Esophagus mucosa (tissue), 1 donor: ENCODE measurements around the gene TEX14. TPM values are rescaled to one million over a fixed set of nuclear protein-coding genes. Genes with fewer than 3 reads are reported as not detected.
"Not testable (repeated sequence)": the region's sequence is repeated elsewhere in the genome, so short reads cannot be mapped to it uniquely, and the experiment has no call there.

Experiments used
- ATAC-seq: fragments of 200-7000 bp; cut with Tn5 transposase; one replicate; pipeline ENCODE4 v1.9.1; 2020
- total RNA-seq: library from RNA; stranded (reverse); gene quantifications from one replicate; pipeline ENCODE4 v1.2.4, GENCODE V29; 2023
- donor health status: DM: yes; HTN: yes; CAD: no.

Gene TEX14
- 0.24 TPM for total RNA-seq

DNA sequence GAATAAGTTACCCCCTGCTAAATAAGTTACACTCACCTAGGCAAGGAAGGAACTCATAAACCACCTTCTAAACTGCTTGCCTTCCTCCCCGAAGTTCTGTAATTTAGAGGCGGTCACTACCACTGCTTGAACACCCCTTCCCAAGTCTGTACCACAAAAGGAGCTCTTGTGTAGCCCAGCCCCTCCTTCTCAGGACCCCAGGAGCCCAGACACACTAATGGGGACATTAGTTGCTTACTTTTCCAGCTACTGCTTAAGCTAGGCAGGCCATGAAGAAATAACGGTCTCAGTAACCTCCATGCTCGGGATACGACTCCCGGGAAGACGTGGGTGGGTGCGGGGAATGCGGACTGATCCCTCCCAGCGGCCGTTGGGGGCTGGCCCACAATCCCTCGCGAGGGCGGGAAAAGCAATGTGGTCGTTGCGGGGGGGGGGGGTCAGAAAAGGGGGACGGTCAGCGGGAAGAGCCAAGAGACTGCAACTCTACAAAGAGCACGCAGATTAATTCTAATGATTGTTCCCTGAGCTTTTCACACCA, at the start of gene TEX14:
Gene TEX14 (minus strand): TSS at position 345 of the 538 bp plus-strand sequence. CDS start 40,044 bp downstream, outside the sequence.
- ATAC-seq, result no peak

GRCh38 chr17:58741121-58741625, 49.3 kb upstream of the TEX14 start:
- ATAC-seq, result peak; percentile 99

GRCh38 chr17:58734811-58735210, 43.0 kb upstream of the TEX14 start:
- no peak for ATAC-seq

DNA sequence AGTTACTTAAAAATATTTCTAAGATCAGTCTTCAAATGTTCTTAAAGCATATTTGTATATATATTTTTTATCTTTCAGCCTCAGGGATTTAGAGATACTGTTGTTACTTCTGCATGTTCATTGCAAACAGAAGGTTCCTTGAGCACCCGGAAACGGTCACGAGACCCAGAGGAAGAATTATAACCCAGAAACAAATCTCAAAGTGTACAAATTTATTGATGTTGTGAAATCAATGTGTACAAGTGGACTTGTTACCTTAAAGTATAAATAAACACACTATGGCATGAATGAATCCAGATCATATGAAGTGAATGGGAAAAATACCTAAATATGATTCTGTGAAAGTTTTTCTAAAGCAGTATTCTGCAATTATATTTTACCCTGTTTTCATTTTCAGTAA, 42.2 kb upstream of the TEX14 start:
- ATAC-seq, result no peak

DNA sequence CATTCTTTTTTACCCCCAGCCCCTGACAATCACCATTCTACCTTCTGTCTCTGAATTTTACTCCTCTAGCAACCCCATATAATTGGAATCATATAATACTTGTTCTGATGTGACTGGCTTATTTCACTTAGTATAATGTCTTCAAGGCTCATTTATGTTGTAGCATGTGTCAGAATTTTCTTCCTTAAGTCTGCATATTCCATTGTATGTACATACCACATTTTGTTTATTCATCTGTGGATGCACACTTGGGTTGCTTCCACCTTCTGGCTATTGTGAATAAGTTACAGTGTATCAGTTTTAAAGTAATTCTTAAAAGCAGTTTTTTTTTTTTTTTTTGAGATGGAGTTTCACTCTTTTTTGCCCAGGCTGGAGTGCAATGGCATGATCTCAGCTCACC, 39.1 kb upstream of the TEX14 start:
- ATAC-seq, result no peak

GRCh38 chr17:58728798-58729197, 37.0 kb upstream of the TEX14 start:
- no peak for ATAC-seq

- no peak for ATAC-seq
Measured at GRCh38 chr17:58722696-58723095, 30.9 kb upstream of the TEX14 start.

DNA sequence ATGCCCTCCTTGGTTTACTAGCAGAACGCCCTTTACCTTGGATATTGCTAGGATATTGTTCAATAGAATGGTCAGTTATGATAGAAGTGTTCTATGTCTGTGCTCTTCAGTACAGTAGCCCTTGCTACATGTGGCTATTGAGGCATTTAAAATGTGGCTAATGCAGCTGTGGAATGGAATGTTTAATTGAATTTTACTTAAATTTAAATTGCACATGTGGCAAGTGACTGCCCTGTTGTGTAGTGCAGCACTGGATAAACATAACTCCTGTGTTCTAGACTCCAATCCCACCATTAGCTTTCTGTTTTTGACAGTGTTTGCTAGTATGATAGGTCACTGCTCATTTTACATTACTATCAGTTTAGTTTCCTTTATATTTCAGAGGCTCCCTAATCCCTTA, 30.4 kb upstream of the TEX14 start:
- no peak for ATAC-seq

GRCh38 chr17:58710948-58711552, 19.2 kb upstream of the TEX14 start:
- no peak for ATAC-seq

GRCh38 chr17:58706351-58707140, 14.7 kb upstream of the TEX14 start:
- ATAC-seq, result no peak

- ATAC-seq, result no peak
Measured at GRCh38 chr17:58703916-58704286, 12.1 kb upstream of the TEX14 start.

GRCh38 chr17:58703137-58703915, 11.5 kb upstream of the TEX14 start:
- ATAC-seq, result no peak

GRCh38 chr17:58702708-58703107, 10.9 kb upstream of the TEX14 start:
- ATAC-seq, result no peak

DNA sequence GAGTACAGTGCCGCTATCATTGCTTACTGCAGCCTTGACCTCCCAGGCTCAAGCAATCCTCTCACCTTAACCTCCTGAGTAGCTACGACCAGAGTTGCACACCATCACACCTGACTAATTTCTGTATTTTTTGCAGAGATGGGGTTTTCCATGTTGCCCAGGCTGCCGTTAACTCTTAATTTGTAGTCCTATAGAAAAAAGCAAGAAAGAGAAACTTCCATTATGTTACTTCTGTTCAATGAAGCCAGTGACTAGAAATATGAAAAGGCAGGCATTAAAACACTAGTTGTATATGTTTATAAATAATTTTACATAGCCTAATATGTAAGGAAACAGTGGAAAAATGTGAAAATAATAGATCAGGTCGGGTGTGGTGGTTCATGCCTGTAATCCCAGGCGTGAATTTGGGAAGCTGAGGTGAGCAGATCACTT, 10.2 kb upstream of the TEX14 start:
- no peak for ATAC-seq

DNA sequence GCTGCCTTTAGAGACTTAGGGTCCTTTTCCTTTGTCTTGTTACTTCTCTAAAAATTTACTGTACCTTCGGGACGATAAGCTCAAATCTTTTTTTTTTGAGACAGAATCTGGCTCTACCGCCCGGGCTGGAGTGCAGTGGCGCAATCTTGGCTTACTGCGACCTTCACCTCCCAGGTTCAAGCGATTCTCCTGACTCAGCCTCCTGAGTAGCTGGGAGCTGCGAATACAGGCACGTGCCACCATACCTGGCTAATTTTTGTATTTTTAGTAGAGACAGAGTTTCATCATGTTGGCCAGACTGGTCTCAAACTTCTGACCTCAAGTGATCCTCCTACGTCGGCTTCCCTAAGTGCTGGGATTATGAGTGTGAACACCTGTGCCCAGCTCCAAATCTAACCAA, 7.9 kb upstream of the TEX14 start:
- no peak for ATAC-seq

DNA sequence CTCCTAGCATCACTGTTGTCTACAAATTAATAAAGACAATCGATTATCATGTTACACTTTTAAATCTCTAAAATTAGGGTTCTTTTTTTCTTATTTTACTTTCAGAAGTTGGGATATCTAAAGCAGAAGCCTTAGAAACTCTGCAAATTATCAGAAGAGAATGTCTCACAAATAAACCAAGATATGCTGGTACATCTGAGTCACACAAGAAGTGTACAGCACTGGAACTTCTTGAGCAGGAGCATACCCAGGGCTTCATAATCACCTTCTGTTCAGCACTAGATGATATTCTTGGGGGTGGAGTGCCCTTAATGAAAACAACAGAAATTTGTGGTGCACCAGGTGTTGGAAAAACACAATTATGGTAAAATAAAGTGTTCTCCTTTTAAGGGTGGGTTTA, 3.0 kb upstream of the TEX14 start:
- no peak for ATAC-seq

DNA sequence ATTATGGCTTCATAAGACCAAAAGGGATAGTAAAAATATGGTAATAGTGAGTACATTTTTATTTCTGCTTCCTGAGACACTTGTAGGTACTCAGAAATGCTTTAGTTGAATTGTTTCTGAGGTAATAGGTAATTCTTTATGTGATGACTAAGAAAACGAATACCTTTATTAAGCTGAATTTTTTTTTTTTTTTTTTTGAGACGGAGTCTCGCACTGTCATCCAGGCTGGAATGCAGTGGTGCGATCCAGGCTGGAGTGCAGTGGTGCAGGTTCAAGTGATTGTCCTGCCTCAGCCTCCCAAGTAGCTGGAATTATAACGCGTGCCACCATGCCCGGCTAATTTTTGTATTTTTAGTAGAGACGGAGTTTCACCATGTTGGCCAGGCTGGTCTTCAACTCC, 2.5 kb upstream of the TEX14 start:
- no peak for ATAC-seq

- ATAC-seq, result no peak
Measured at GRCh38 chr17:58693751-58694150, 1.9 kb upstream of the TEX14 start.

DNA sequence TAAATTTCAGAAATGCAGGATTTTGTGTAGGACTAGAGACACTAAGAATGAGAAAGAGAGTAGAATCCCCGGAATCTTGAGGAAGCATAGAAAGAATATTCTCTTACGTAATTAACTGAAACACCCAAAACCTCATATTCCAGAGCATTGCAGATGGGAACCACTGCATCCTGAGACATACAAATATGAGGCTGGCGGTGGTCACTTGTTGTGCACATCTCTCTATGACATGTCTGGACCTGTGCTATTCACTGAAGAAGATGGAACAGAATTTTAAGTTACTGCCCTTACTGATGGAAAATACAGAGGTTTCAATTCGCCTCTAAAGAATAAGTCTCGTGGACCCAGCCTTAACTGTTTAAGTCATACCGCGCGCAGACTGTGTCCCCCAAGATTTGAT, 1.4 kb upstream of the TEX14 start:
- ATAC-seq, result no peak

DNA sequence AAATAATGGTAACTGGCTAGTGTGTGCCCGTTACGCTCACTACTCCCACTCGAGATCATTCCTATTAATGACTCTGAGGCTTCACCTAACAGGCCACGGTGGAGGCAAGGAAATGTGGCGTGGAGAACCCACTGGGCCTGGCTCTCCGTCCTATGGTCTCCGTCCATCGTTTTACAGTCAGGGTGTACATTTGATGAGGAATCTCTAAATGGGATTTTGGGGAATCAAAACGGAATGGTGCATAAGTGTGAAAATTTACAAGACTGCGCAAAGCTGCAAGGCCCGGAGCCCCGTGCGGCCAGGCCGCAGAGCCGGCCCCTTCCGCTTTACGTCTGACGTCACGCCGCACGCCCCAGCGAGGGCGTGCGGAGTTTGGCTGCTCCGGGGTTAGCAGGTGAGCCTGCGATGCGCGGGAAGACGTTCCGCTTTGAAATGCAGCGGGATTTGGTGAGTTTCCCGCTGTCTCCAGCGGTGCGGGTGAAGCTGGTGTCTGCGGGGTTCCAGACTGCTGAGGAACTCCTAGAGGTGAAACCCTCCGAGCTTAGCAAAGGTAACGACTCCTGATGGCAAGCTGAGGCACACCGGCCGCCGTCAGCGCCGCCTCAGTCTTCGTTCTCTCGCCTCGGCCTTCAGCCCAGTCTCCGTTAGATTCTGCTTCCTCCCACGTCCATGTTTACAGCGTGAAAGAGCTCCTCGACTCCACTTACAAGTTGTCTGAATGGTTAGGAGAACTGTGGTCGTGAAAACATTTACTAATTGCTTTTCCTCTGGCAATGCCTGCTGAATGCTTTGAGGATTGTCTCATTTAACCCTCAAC, 602 bp upstream of the TEX14 start, which contains the start of gene RAD51C:
Gene RAD51C (plus strand): TSS at position 364 of the 817 bp plus-strand sequence. CDS start 42 bp downstream, at position 406.
- ATAC-seq, result peak; percentile 98

DNA sequence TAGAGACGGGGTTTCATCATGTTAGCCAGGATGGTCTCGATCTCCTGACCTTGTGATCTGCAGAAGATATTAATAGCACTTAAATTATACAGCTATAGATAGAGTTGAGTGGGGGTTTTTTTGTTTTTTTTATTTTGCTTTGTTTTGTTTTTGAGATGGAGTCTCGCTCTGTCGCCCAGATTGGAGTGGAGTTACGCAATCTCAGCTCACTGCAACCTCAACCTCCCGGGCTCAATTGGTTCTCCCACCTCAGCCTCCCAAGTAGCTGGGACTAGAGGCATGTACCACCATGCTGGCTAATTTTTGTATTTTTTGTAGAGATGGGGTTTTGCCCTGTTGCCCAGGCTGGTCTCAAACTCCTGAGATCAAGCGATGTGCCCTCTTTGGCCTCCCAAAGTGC, 1.8 kb downstream of the TEX14 start:
- not testable (repeated sequence) for ATAC-seq

- ATAC-seq, result no peak
Measured at GRCh38 chr17:58688521-58688920, 3.3 kb downstream of the TEX14 start.
